HL-60 (cell line): ENCODE results near the gene CERS6.

Experiments
- DNase-seq, 2 experiments: peaks; one replicate each; pipeline ENCODE4 v3.0.0-alpha.2; 2010 to 2020; ENCODE audit warnings: low read depth in 1 of 2, low spot score in 1 of 2
- H3K27ac ChIP-seq: fragments of 250-450 bp; sonication (Bioruptor Pico); replicated peaks from 2 replicates; pipeline ENCODE4 v1.5.1; 2020; ENCODE audit warnings: mild to moderate bottlenecking, moderate library complexity
- H3K27me3 ChIP-seq: fragments of 250-450 bp; sonication (Bioruptor Pico); 2 replicates; pipeline ENCODE4 v1.5.1; 2021; ENCODE audit warnings: mild to moderate bottlenecking, moderate library complexity; ENCODE audit not compliant: insufficient read depth, poor library complexity, severe bottlenecking
- H3K4me3 ChIP-seq: replicated peaks from 2 replicates; pipeline ENCODE4 v1.5.1; 2011; ENCODE audit warnings: mild to moderate bottlenecking, control low read depth, low read length; ENCODE audit not compliant: insufficient read depth
- CTCF ChIP-seq: IDR thresholded peaks from one replicate; pipeline ENCODE4 v1.5.1; 2011; ENCODE audit warnings: low read length, control low read depth, inconsistent platforms; ENCODE audit not compliant: insufficient read depth
- GABPA ChIP-seq: IDR thresholded peaks from 2 replicates; pipeline ENCODE4 v1.6.1; 2012; ENCODE audit warnings: low read depth
- POLR2AphosphoS5 ChIP-seq: IDR thresholded peaks from 2 replicates; pipeline ENCODE4 v1.6.1; 2012; ENCODE audit warnings: low read depth
- REST ChIP-seq: IDR thresholded peaks from 2 replicates; pipeline ENCODE4 v1.6.1; 2012; ENCODE audit warnings: low read depth; ENCODE audit not compliant: insufficient replicate concordance
- SPI1 ChIP-seq: IDR thresholded peaks from 2 replicates; pipeline ENCODE4 v1.6.1; 2012; ENCODE audit warnings: low read depth, mild to moderate bottlenecking, borderline replicate concordance

The CERS6 gene

GRCh38 chr2:168525716-168526446 lies 69.8 kb downstream of the CERS6 start:
- no peak overlapping the region for H3K27ac ChIP-seq
- H3K27me3 ChIP-seq: no peaks in the 10 kb centered on the region
- no peak overlapping the region for H3K4me3 ChIP-seq
- no peak for TF ChIP-seq POLR2AphosphoS5
- no peak for TF ChIP-seq GABPA
- no peak for TF ChIP-seq CTCF
- no peak for TF ChIP-seq REST
- no peak for TF ChIP-seq SPI1
- no peak for DNase-seq

- Histone ChIP-seq H3K27ac (no peak overlapping the region), H3K27me3 (no peaks in the 10 kb centered on the region), H3K4me3 (no peak overlapping the region)
- no peak for DNase-seq
- TF ChIP-seq REST: no peak
- TF ChIP-seq POLR2AphosphoS5: no peak
- no peak for TF ChIP-seq SPI1
- no peak for TF ChIP-seq CTCF
- no peak for TF ChIP-seq GABPA
Measured at GRCh38 chr2:168526641-168527040, 70.6 kb downstream of the CERS6 start.

- no peak for DNase-seq
- Histone ChIP-seq H3K27ac (no peak overlapping the region), H3K4me3 (no peak overlapping the region), H3K27me3 (no peaks in the 10 kb centered on the region)
- no peak for TF ChIP-seq CTCF
- TF ChIP-seq SPI1: no peak
- no peak for TF ChIP-seq GABPA
- TF ChIP-seq POLR2AphosphoS5: no peak
- TF ChIP-seq REST: no peak
Measured at GRCh38 chr2:168528016-168528415, 71.9 kb downstream of the CERS6 start.
